ENCODE measurements around the gene ZBED2.
"Not testable (repeated sequence)": the region's sequence is repeated elsewhere in the genome, so short reads cannot be mapped to it uniquely, and the experiment has no call there.

Gene ZBED2

GRCh38 chr3:111571282-111571681 is 23.9 kb downstream of the ZBED2 start:
- no peak for DNase-seq (ENCODE audit: low spot score)

- no peak for DNase-seq (ENCODE audit: low spot score)
These were observed 24.6 kb downstream of the ZBED2 start for GRCh38 chr3:111570404-111571030.

DNA sequence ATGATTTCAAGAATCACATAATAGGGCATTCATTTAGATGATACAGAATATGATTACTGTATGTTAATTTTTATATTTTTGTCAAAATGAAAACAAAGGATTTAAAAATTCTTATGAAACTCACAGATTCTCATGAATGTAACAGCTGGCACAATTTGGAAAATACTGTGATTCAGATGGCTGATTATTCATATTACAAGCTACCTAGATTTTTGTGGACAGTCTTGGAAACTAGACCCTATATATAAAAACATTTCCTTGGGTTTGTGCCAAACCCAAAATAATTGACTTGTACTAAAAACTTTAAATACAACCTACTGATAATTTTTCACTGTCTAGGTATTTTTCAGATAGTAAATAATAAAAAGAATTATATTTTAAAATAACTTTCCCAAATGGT is 26.2 kb downstream of the ZBED2 start:
- DNase-seq (ENCODE audit: low spot score): no peak

DNA sequence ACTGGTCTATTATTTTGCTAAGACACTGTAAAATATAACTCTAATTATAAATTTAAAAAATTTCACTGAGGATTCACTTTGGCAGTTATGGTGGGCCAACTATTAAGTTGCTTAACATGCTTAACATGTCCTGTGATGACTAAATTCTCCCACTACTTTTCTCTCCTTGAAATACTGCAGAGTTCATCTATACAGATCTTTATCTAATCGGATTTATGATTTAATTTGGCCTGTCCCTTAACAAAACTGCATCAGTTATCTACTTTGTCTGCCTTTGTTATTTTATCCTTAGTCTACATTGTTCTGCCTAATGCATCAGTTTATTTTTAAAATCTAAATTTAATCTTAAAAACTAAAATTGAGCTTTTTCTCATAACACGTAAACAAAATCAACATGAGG is 26.8 kb downstream of the ZBED2 start:
- no peak for DNase-seq (ENCODE audit: low spot score)

- no peak for DNase-seq (ENCODE audit: low spot score)
These were observed 28.3 kb downstream of the ZBED2 start for GRCh38 chr3:111566844-111567243.

- DNase-seq (ENCODE audit: low spot score): not testable (repeated sequence)
These were observed 33.2 kb downstream of the ZBED2 start for GRCh38 chr3:111561902-111562301.

GRCh38 chr3:111548756-111549155 is 46.4 kb downstream of the ZBED2 start:
- no peak for DNase-seq (ENCODE audit: low spot score)

DNA sequence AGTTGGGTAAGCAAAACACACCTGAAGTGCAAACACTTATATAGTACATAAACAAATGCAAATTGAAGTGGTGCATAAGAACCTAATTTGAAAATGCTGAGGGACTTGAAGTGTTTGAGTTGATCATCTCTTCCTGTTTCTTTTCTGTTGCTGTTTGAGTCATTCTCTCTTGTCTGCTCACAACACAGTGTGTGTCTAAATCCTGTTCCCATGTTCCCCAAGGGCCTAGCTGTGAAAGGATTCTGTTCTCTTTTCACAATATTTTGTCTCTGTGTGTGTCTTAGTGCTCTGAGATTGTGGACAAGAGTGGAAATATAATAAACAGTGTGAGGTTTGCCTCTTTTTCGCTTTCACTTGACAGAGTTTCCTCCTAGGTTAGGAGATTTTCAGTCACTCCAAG is 47.1 kb downstream of the ZBED2 start:
- DNase-seq (ENCODE audit: low spot score): peak; percentile 44

- DNase-seq (ENCODE audit: low spot score): peak; percentile 61
These were observed 47.5 kb downstream of the ZBED2 start for GRCh38 chr3:111547631-111548030.

- DNase-seq (ENCODE audit: low spot score): no peak
These were observed 49.8 kb downstream of the ZBED2 start for GRCh38 chr3:111545349-111545748.

Measured in CD4-positive, alpha-beta T cell treated with Interleukin-2 at 100 ng/mL for 4 hours (primary cell).